ENCODE results near the gene EIF4B. TPM values are rescaled to one million over a fixed set of nuclear protein-coding genes. Genes with fewer than 3 reads are reported as not detected.

Gene EIF4B
- total and polyA plus RNA-seq, 2 of the 8 experiments (the other 6 are each of a cell fraction or from before 2014, with no cell fraction given) = 269 to 816 TPM

DNA sequence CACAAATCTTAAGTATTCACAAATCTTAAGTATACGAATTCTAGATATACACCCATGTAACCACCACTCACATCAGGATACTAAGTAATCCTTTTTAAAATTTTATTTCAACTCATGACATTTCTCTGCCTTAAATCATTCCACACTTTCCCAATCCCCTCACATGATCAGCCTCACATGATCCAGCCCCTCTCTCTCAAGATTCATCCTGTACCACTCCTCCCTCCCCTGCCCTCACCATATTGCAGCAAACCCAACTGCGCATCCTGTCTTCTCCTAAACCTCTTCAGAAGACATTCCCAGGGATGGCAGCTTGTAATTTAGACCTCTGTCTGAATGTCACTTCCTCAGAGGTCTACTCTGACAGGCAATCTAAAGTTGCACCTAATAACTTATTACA, 1.7 kb upstream of the EIF4B start (continued):
- TF ChIP-seq, protein P1, sequence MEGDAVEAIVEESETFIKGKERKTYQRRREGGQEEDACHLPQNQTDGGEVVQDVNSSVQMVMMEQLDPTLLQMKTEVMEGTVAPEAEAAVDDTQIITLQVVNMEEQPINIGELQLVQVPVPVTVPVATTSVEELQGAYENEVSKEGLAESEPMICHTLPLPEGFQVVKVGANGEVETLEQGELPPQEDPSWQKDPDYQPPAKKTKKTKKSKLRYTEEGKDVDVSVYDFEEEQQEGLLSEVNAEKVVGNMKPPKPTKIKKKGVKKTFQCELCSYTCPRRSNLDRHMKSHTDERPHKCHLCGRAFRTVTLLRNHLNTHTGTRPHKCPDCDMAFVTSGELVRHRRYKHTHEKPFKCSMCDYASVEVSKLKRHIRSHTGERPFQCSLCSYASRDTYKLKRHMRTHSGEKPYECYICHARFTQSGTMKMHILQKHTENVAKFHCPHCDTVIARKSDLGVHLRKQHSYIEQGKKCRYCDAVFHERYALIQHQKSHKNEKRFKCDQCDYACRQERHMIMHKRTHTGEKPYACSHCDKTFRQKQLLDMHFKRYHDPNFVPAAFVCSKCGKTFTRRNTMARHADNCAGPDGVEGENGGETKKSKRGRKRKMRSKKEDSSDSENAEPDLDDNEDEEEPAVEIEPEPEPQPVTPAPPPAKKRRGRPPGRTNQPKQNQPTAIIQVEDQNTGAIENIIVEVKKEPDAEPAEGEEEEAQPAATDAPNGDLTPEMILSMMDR (IDR thresholded peaks at IDR 0.05; ENCODE audit: control extremely low read depth in 1 of 3, insufficient read depth in 1 of 3, low read depth in 1 of 3, low read length in 3 of 3) = no peak
- no peak for TF ChIP-seq GTF2F1 (IDR thresholded peaks at IDR 0.05; ENCODE audit: borderline replicate concordance, low read depth, low read length)
- TF ChIP-seq JUN (IDR thresholded peaks at IDR 0.05; ENCODE audit: low read depth, low read length) = no peak
